OCI-LY3 (cell line): ENCODE measurements around the gene SYT1.

Experiments used
- H2AFZ ChIP-seq: fragments of 200-600, 300-600 bp; shearing (Covaris generic); 2 replicates; pipeline ENCODE4 v1.6.0; 2014; ENCODE audit warnings: antibody characterized with exemption, low read depth, low read length
- H3K27ac ChIP-seq: fragments of 200-600, 300-600 bp; sonication (generic); 2 replicates; pipeline ENCODE4 v1.5.1; 2014; ENCODE audit warnings: mild to moderate bottlenecking, low read length, moderate library complexity, mixed read lengths
- H3K27me3 ChIP-seq: fragments of 200-600, 300-600 bp; sonication (generic); 2 replicates; pipeline ENCODE4 v1.6.1; 2014; ENCODE audit warnings: low read depth, low read length, mixed read lengths
- H3K36me3 ChIP-seq: fragments of 200-600, 300-600 bp; sonication (generic); replicated peaks from 2 replicates; pipeline ENCODE3; 2014; ENCODE audit warnings: low read depth, low read length, mixed read lengths
- H3K4me1 ChIP-seq: fragments of 300-600, 200-600 bp; sonication (generic); 2 replicates; pipeline ENCODE4 v1.6.1; 2014; ENCODE audit warnings: low read length, mixed read lengths
- H3K4me2 ChIP-seq: fragments of 200-600, 300-600 bp; sonication (generic); 2 replicates; pipeline ENCODE4 v1.6.1; 2014; ENCODE audit warnings: low read length, mixed read lengths
- H3K4me3 ChIP-seq: fragments of 300-600, 200-600 bp; sonication (generic); 2 replicates; pipeline ENCODE4 v1.5.1; 2014; ENCODE audit warnings: antibody characterized with exemption, mild to moderate bottlenecking, low read length, moderate library complexity
- H3K79me2 ChIP-seq: fragments of 300-600, 200-600 bp; shearing (Covaris generic); 2 replicates; pipeline ENCODE4 v1.6.1; 2014; ENCODE audit warnings: mild to moderate bottlenecking, low read length, mixed read lengths
- H3K9ac ChIP-seq: fragments of 300-600, 200-600 bp; shearing (Covaris generic); 2 replicates; pipeline ENCODE4 v1.6.0; 2014; ENCODE audit warnings: mild to moderate bottlenecking, low read length, moderate library complexity
- H3K9me3 ChIP-seq: fragments of 200-600, 300-600 bp; shearing (Covaris generic); 2 replicates; pipeline ENCODE4 v1.6.1; 2014; ENCODE audit warnings: low read length, mixed read lengths; ENCODE audit not compliant: insufficient read depth
- H4K20me1 ChIP-seq: fragments of 200-600, 300-600 bp; sonication (generic); 2 replicates; pipeline ENCODE4 v1.6.1; 2016; ENCODE audit warnings: low read length, mixed read lengths; ENCODE audit not compliant: insufficient read depth
- CTCF ChIP-seq: fragments of 200-600, 300-600 bp; sonication (generic); IDR thresholded peaks from 2 replicates; pipeline ENCODE4 v1.5.1; 2014; ENCODE audit warnings: antibody characterized with exemption, low read length, low read depth
- EZH2phosphoT487 ChIP-seq: fragments of 200-600 bp; shearing (Covaris generic); IDR thresholded peaks from 2 replicates; pipeline ENCODE4 v1.6.1; 2018; ENCODE audit warnings: antibody characterized with exemption, mixed run types, low read depth

The SYT1 gene

GRCh38 chr12:79441534-79441933 is 577.0 kb downstream of the SYT1 start:
- TF ChIP-seq EZH2phosphoT487 (no peak), CTCF (no peak)
- Histone ChIP-seq H3K4me3 (no peak overlapping the region), H3K79me2 (no peaks in the 10 kb centered on the region), H3K9ac (no peak overlapping the region), H4K20me1 (no peaks in the 10 kb centered on the region), H2AFZ (no peak overlapping the region), H3K36me3 (no peaks in the 10 kb centered on the region), H3K27me3 (no peaks in the 10 kb centered on the region), H3K4me1 (no peaks in the 10 kb centered on the region), H3K9me3 (no peaks in the 10 kb centered on the region), H3K27ac (no peak overlapping the region), H3K4me2 (no peak overlapping the region)

GRCh38 chr12:79442396-79442795 is 577.8 kb downstream of the SYT1 start:
- Histone ChIP-seq H3K27me3 (no peaks in the 10 kb centered on the region), H3K36me3 (no peaks in the 10 kb centered on the region), H3K27ac (no peak overlapping the region), H3K4me1 (no peaks in the 10 kb centered on the region), H4K20me1 (no peaks in the 10 kb centered on the region), H3K4me2 (no peak overlapping the region), H2AFZ (no peak overlapping the region), H3K79me2 (no peaks in the 10 kb centered on the region), H3K9ac (no peak overlapping the region), H3K9me3 (no peaks in the 10 kb centered on the region), H3K4me3 (no peak overlapping the region)
- TF ChIP-seq CTCF (no peak), EZH2phosphoT487 (no peak)

- no peak overlapping the region for H2AFZ ChIP-seq
- H3K27ac ChIP-seq = no peak overlapping the region
- TF ChIP-seq EZH2phosphoT487 = no peak
- no peak for TF ChIP-seq CTCF
- no peaks in the 10 kb centered on the region for H4K20me1 ChIP-seq
- H3K9me3 ChIP-seq = no peaks in the 10 kb centered on the region
- H3K79me2 ChIP-seq = no peaks in the 10 kb centered on the region
- H3K4me2 ChIP-seq = no peak overlapping the region
- no peaks in the 10 kb centered on the region for H3K27me3 ChIP-seq
- H3K9ac ChIP-seq = no peak overlapping the region
- H3K4me3 ChIP-seq = no peak overlapping the region
- H3K4me1 ChIP-seq = peaks cover 7% of the 10 kb centered on the region; the same call in 1 of the 2 replicates
- no peaks in the 10 kb centered on the region for H3K36me3 ChIP-seq
Measured at GRCh38 chr12:79444089-79444488, 579.5 kb downstream of the SYT1 start.

GRCh38 chr12:79448816-79449215 is 584.2 kb downstream of the SYT1 start:
- no peak overlapping the region for H3K4me3 ChIP-seq
- no peak overlapping the region for H3K9ac ChIP-seq
- H3K27ac ChIP-seq = no peak overlapping the region
- H3K27me3 ChIP-seq = no peaks in the 10 kb centered on the region
- TF ChIP-seq EZH2phosphoT487 (no peak), CTCF (no peak)
- no peak overlapping the region for H2AFZ ChIP-seq
- H4K20me1 ChIP-seq = no peaks in the 10 kb centered on the region
- no peak overlapping the region for H3K4me2 ChIP-seq
- no peaks in the 10 kb centered on the region for H3K36me3 ChIP-seq
- H3K4me1 ChIP-seq = peaks cover 7% of the 10 kb centered on the region; the same call in 1 of the 2 replicates
- no peaks in the 10 kb centered on the region for H3K9me3 ChIP-seq
- H3K79me2 ChIP-seq = no peaks in the 10 kb centered on the region
